AG08395 (cell line): ENCODE data around the gene THSD4.
A peak's percentile ranks its signal among the peaks of the same experiment; 100 is the strongest.

ENCODE experiments used
- DNase-seq: peaks from one replicate; pipeline ENCODE4 v3.0.0; 2012; ENCODE audit warnings: mixed read lengths, low spot score

The THSD4 gene

GRCh38 chr15:71329497-71330260, 214.4 kb downstream of the THSD4 start:
- peak; percentile 68 for DNase-seq

GRCh38 chr15:71330638-71331162, 215.4 kb downstream of the THSD4 start:
- DNase-seq: no peak

- no peak for DNase-seq
Observed at GRCh38 chr15:71331173-71331572, 215.9 kb downstream of the THSD4 start.

- no peak for DNase-seq
Observed at GRCh38 chr15:71332431-71333004, 217.2 kb downstream of the THSD4 start.

- DNase-seq: no peak
Observed at GRCh38 chr15:71333136-71333700, 217.9 kb downstream of the THSD4 start.

GRCh38 chr15:71333839-71334238, 218.6 kb downstream of the THSD4 start:
- DNase-seq: peak; percentile 53

- no peak for DNase-seq
Observed at GRCh38 chr15:71334434-71334833, 219.2 kb downstream of the THSD4 start.

GRCh38 chr15:71334873-71335272, 219.6 kb downstream of the THSD4 start:
- no peak for DNase-seq

GRCh38 chr15:71335591-71335990, 220.3 kb downstream of the THSD4 start:
- DNase-seq: no peak

GRCh38 chr15:71336671-71337070, 221.4 kb downstream of the THSD4 start:
- no peak for DNase-seq

- no peak for DNase-seq
Observed at GRCh38 chr15:71337197-71337845, 222.1 kb downstream of the THSD4 start.

GRCh38 chr15:71338265-71338664, 223.0 kb downstream of the THSD4 start:
- no peak for DNase-seq

GRCh38 chr15:71338827-71339542, 223.7 kb downstream of the THSD4 start:
- DNase-seq: no peak

- no peak for DNase-seq
Observed at GRCh38 chr15:71341811-71342550, 226.7 kb downstream of the THSD4 start.

GRCh38 chr15:71342658-71343057, 227.4 kb downstream of the THSD4 start:
- no peak for DNase-seq

- no peak for DNase-seq
Observed at GRCh38 chr15:71344316-71344715, 229.0 kb downstream of the THSD4 start.

- DNase-seq: no peak
Observed at GRCh38 chr15:71345186-71345585, 229.9 kb downstream of the THSD4 start.

GRCh38 chr15:71346464-71346863, 231.2 kb downstream of the THSD4 start:
- DNase-seq: no peak

- no peak for DNase-seq
Observed at GRCh38 chr15:71348597-71348996, 233.3 kb downstream of the THSD4 start.

- DNase-seq: no peak
Observed at GRCh38 chr15:71349336-71349735, 234.1 kb downstream of the THSD4 start.
